Retina (tissue), 1 donor: ENCODE data around the gene ATXN7L1.
"Not testable (repeated sequence)": the region's sequence is repeated elsewhere in the genome, so short reads cannot be mapped to it uniquely, and the experiment has no call there.

Experiments
- DNase-seq: peaks from one replicate; pipeline ENCODE4 v3.0.0-alpha.2; 2016

Gene ATXN7L1

GRCh38 chr7:105697169-105697568, 179.2 kb downstream of the ATXN7L1 start:
- not testable (repeated sequence) for DNase-seq

GRCh38 chr7:105693576-105693975, 182.8 kb downstream of the ATXN7L1 start:
- DNase-seq = no peak

DNA sequence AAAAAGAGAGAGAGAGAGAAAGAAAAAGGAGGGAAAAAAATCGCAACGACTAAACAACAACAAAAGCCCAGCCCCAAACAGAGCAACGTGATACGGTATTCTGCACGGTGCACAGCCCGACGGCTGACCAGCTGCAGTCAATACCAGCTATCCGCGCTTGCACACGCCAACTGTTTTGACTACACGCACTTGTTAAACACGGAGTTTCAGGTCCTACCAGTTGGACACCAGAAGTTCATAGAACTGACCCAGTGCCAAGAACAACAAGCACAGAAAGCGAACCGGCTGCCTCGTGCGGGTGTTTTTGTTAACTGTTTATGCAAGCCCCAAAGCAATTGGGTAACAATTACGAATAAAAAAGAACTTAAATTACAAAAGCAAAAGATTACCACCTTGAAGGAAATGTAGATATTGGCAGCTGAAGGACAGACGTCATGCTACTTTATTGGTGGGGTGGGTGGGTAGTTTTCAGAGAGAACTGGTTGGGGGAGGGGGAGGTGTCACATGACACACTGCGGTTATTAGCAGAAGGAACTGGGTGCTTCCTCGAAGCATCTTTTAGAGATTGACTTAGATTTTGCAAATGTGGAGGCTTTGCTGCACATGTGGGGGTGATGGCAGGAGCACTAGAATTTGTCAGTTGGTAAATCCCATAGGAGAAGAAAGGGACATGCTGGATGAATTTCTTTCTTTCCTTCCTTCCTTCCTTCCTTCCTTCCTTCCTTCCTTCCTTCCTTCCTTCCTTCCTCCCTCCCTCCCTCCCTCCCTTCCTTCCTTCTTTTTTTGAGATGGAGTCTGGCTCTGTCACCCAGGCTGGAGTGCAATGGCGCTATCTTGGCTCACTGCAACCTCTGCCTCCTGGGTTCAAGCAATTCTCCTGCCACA, 184.5 kb downstream of the ATXN7L1 start:
- DNase-seq = peak; percentile 68

DNA sequence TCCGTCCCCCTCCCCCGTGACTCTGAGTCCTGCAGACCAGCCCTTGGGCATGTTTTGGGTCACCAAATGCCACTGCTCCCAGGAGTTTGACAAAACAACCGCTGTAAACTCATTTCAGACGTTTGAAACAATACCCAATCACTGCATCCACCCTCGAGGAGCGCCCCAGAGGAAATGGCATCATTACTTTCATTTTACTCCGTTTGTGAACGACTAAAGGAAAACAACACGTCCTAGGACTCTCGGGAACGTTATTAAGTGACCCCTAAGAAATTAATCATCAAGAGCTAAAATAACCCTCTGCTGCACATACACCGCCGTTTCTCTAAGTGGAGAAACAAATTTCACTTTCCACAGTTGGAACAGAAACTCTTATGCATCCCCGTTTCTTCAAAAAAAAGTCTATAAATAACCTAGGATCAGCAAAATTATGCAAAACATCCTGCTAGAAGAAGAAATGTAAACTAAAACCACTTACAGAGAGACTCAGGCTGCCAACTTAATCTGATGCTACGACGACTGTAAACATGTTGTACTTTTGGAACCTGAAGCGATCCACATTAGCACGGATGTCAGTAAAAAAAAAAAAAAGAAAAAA, 185.2 kb downstream of the ATXN7L1 start:
- DNase-seq = peak; percentile 42

GRCh38 chr7:105690325-105690945, 186.0 kb downstream of the ATXN7L1 start:
- peak; percentile 18 for DNase-seq

DNA sequence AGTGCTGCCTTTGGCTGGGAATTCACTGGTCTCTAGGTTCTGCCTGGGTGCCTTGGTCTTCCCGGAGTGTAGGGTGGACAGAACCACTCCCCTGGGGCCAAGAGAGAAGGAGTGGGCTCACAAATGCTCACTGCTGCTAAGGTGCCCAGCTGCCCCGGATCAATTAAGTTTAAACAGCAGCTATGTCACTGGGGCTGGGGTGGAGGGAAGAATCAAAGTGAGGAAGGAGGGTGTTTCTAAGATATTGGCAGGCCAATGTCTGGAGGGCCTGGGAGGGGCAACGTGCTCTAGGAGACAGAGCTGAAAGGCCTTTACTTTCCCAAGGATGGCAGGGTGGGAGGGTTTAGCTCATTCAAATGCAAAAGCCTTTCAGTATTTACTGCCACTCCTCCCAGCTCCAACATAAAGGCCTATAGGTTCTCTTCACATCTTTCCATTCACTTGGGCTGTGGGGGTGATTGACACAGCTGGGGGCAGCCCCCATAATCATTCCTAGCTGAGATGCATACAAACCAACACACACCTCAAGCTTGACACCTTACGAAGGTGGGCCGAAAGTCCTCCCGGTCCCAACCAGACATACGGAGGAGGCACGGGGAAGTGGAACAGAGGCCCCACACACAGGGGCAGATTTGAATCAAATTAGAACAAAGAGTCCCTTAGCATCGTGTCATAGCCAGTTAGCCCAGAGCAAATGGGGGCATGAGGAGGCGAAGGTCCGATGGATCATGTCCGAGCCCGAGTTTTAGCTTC, 187.2 kb downstream of the ATXN7L1 start:
- peak; percentile 14 for DNase-seq

DNA sequence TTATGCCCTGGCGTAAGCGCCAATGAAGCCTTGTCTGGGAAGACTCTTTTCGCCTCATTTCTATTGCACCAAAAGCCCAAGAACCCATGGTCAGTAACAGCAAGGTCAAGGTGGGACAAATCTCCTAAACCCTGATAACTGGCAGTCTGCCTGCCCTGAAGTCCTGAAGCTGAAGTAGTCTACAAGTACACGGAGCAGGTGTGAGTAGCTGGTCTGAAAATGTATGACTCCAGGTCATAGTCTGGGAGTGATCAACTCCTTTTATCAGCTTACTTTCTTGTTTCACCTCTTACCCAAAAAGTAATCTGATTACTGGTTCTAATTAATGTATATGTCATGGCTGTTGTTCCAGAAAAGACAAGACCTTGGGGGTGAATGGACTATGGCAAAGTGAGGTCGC, 187.8 kb downstream of the ATXN7L1 start:
- DNase-seq = no peak

DNA sequence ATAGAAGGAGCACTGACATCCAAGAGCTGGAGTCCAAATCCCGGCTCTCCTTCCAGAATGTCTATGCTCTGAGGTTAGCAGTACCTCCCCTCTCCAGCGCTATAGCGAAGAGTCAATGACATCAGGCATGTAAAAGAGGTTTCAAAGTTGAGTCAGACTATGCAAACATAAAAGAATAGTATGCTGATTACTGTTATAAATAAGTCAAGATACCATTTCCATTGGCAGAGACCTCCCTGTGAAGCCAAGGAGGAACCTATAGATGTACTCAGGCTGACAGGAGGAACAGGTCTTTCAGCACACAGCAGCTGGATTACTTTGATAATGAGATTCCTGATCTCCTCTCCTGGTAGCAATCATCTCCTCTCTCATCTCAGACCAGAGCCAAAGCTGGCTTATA, 191.2 kb downstream of the ATXN7L1 start:
- no peak for DNase-seq

DNA sequence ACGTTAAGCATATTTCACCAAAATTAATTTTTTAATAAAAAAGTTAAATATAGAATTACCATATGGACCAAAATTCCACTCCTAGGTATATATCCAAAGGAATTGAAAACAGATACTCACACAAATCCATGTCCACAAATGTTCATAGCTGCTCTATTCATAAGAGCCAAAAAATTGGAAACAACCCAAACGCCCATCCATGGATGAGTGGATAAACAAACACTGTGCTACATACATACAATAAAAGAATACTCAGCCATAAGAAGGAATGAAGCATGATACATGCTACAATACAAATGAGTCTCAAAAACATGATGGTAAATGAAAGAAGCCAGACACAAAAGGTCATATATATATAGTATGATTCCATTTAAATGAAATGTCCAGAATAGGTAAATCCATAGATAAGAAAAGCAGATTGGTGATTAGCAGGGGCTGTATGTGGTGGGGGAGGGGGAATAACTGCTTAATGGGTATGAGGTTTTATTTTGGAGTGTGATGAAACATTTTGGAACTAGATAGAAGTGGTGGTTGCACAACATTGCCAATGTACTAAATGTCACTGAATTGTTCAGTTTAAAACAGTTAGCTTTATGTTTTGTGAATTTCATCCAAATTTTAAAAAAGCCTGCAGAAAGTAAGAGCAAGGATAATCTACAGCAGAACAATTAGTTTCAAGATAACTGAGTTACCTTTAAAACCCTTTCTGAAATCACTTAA, 193.9 kb downstream of the ATXN7L1 start:
- no peak for DNase-seq

DNA sequence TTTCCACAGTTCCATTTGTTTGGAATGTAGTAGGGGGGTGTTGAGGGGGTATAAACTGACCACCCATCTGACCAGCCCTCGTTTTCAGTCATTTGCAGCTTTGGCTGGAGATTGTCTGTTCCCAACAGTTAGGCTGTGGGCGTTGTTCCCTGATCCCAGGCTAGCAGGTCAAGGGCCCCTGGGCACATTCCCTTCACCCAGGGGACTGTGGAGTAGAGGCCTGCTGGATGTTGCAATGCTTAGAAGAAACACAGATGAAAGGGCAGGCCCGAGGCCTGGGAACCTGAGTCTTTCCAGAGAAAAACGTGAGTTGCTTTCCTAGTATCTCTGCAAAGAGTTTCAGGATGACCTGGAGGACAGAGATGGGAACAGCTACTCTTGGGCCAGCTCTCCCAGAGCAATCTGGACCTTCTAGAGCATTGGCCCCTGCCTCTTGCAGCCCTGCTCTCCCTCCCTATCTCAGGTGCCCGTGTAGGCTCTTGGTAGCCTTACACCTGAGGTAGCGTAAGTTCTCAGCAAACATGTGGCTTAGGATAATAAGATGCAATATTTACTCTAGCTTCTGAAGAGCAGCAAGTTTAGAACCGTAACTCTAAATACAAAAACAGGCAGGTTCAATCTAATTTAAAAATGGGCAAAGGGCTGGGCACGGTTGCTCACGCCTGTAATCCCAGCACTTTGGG, 195.8 kb downstream of the ATXN7L1 start:
- DNase-seq = no peak

DNA sequence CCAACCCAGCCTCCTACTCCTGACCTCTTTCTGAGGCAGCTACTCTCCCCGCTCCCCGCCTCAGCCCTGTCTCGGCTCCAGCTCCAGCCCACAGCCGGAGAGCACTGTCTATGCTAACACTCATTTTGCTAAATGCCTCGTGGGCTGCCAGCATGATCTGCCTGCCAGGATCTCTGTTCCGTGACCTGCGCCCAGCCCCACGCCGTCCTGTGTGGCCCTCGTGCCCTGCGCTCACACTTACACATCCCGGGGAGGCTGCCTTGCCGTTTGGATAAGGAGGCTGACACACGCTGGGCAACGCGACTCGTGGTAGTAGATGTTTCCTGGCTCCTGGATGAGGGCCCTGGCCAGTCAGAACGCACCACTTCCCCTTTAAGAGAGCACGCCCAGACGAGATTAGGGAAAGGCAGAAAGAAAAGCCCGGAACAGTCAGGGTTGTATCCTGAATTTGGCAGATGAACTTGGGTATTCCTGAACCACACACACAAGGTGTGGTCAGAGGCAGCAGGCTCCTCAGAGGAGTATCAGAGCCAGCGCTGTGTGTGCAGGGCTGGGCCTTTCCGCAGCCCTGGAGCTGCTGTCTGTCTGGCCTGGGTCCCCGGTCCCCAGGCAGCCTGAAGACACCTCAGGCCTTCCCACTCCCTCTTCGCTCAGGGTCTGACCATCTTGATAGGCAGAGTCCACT, 197.4 kb downstream of the ATXN7L1 start:
- no peak for DNase-seq

DNA sequence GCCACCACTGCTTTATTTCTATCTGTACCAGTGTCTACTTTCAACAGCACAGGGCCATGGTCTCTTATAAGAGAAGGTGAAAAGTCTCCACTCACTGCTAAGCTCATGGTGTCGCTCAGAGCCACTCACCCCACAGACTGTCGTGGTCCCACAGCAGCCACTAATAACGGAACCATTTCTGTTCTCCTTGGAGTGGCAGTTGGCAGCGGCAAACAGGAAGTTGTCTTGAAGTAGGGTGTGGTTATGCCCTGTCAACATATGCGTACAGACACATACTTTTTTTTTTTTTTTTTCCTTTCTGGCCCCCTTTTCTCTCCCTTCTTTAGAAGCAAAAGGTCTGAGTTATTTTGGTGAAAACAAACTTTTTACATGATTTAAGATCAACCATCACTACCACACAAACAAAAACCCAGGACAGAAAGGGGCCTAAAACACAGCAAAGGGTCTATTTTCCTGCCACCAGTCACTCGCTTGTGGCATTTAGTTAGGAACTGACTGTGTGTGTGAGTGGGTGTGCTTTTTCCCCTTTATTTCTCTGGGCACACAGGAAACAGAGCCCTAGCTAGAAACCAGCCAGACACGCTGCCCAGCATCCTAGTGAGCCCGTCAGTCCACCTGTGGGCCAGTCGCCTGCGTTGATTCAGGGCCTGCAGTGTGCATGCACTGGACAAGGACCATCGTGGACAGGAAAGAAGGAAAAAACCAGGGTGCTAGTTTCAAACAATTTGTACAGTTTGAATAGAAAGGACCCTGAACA, 198.4 kb downstream of the ATXN7L1 start:
- no peak for DNase-seq

DNA sequence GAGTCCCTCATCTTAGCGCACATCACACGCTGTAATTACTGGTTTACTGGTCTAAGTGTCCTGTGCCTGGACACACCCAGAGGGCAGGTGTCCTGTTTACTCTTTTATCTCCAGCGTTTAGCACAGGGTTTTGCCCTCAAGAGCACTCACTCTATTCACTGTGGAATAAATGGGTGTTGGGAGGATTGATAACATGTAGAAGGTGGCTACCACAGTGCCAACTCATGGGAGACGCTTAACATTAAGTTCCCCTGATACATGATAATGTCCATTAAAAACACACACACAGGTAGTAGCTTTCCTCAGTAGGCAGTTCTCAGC, 199.0 kb downstream of the ATXN7L1 start:
- no peak for DNase-seq

DNA sequence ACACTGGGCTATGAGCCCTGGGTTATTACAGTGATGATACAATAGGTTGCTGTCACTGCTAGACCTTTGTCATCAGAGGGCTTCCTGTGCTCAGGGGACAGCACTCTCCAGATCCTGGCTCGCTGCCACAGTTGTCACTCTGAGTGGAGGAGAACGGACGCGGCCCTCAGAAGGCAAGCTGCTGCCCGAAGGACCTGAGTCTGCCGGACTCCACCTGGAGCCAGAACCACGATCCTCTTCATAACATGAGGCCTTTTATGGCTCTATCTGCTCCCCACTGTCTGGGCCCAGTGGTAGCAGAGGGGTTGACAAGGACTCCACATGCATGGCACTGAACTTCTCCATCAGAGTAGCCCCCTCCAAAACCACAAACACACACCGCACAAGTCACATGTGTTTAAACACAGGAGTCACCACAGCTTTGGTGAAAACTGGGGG, 200.4 kb downstream of the ATXN7L1 start:
- no peak for DNase-seq

DNA sequence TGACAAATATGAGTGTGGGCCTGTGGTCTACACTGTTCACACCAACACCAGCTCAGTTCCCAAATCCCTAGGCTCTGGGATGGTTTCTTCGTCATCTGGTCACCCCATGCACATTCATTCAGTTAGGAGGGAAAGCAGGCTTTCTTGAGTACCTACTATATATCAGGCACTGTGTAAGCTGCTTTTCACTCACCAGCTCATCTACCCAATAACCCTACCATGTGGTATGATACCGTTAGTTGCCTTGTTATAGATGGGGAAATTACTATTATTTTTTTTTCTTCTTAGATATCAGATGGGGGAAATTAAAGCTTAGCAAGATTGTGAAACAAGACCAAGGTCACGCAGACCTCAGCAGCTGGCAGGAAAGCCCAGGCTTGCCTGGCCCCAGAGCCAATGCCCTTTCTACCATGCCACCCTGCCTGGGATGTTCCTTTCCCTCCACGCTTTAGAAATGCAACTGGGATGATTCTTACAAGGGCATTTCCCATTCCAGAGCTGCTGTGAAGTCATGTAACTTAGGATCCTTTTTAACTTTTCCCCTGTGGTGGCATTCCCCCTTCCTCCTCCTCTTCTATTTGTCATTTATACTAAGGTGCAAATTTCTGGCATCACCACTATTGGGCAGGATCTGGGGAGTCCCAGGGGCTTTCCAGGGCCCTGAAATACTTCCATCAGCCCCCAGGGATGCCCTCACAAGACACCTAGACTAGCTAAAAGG, 202.0 kb downstream of the ATXN7L1 start:
- DNase-seq = no peak

- DNase-seq = no peak
Observed at GRCh38 chr7:105673367-105674084, 202.9 kb downstream of the ATXN7L1 start.

DNA sequence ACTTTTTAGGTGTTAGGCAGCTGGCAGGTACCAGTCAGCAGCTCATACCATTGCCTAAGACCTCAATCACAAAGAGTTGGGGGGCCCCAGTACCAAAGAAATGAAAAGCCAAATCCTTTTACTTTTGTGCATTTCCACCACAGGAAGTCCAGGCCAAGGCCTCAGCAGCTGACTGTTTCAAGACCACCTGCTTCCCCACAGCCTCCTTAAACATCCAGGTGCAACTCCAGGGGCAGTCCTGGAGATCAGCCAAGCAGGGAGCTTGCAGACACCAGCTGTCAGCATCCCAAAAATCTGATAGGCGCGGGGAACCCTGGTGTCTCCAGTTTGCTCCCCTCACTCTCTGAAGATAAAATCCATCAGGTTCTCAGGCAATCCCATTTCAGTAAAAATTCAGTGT, 203.6 kb downstream of the ATXN7L1 start:
- no peak for DNase-seq

GRCh38 chr7:105666324-105666723, 210.1 kb downstream of the ATXN7L1 start:
- no peak for DNase-seq

- DNase-seq = no peak
Observed at GRCh38 chr7:105665684-105666083, 210.7 kb downstream of the ATXN7L1 start.
